Measurements from ENCODE around the gene WDTC1.
"Not testable (repeated sequence)": the region's sequence is repeated elsewhere in the genome, so short reads cannot be mapped to it uniquely, and the experiment has no call there.

WDTC1 gene

DNA sequence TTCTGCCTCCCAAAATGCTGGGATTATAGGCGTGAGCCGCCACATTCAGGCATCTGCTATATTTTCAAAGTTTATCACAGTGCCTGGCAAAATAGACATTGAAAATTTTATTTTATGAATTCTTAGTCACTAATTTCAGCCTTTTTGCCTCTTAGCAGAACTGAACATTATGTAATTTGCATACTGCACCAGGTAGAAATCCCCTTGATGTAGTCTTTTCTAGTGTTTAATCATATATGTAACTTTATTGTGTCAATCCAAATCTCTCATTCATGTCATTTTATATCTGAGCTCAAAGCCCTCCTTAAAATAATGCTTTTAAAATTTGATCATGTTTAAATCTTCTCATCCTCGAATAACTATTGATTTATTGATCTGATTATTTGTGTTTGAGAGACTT is 19.2 kb downstream of the WDTC1 start:
- DNase-seq (ENCODE audit: low read depth): no peak

DNA sequence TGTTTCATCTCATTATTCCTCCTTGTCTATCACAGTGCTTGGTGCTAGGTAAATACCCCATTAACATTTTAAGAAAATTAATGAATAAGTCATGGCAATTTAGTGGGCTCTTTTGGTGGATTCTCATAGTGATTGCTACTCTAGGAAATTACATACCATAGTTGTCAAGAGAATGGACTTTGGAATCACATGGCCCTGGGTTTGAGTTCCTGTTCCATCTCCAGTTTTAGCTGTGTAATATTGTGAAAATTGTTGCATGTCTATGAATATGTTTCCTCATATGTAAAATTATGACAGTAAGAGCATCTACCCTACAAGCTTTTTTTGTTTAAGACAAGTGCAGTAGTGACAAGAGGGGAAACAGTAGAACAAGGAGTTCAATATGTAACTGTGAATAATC is 20.7 kb downstream of the WDTC1 start:
- DNase-seq (ENCODE audit: low read depth): no peak

DNA sequence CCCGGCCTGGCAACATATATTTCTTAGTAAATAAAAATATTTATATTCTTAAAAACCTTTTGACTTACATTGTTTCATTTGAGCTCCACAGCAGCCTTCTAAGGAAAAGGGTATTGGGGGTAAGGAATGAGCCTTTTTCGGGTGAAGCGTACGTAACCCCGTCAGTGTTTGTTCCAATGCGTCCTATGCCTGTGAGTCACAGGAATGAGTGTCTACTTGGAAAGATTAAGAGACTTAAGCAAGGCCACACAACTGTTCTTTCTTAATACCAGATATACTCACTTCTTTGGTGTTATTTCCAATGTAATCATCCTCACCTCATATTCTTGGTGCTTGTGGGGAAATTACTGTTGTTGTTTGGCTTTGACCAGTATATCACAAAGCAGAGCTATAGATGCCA is 22.7 kb downstream of the WDTC1 start:
- DNase-seq (ENCODE audit: low read depth): no peak

DNA sequence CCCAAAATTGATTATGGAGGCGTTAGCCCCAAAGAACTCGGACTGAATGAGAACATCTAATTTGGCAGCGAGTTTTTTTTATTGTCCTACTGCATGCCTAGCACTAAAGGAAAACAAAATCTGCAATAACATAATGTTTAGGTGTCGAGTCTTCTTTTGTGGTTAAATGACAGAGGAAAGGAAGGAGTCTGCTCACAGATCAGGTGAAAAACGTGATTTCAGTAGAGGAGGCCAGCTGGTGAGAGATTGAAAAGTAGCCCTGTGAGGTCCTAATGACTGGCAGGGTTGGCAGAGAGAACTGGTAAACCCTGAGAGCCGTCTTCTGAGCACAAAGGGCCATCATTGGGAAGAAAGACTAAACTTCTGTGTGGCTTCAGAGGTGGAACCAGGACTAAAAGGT is 24.2 kb downstream of the WDTC1 start:
- DNase-seq (ENCODE audit: low read depth): no peak

DNA sequence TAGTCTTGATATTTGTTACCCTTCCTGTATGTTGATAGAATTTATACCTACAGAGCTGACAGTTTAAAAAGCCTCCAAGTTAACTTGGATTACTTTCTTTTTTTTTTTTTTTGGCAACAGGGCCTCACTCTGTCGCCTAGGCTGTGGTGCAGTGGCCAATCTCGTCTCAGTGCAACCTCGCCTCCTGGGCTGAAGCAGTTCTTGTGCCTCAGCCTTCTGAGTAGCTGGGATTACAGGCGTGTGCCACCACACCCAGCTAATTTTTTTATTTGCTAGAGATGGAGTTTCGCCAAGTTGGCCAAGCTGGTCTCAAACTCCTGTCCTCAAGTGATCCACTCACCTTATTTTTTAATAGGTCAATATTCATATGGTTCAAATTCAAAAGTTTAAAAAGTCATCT is 32.7 kb downstream of the WDTC1 start:
- no peak for DNase-seq (ENCODE audit: low read depth)

DNA sequence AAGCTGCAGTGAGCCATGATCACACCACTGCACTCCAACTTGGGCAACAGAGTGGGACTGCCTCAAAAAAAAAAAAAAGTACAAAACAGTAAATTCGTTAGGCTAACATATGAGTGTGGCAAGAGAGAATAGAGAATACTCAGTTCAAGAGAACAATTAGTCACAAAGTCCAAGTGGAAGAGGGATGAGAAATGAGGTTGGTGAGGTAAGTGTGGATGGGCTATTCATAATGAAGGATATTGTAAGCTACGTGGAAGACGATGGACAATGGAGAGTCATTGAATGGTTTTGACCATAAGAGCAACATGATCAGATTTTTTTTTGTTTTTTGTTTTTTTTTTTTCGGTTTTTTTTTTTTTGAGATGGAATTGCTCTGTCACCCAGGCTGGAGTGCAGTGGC is 34.8 kb downstream of the WDTC1 start:
- DNase-seq (ENCODE audit: low read depth): no peak

DNA sequence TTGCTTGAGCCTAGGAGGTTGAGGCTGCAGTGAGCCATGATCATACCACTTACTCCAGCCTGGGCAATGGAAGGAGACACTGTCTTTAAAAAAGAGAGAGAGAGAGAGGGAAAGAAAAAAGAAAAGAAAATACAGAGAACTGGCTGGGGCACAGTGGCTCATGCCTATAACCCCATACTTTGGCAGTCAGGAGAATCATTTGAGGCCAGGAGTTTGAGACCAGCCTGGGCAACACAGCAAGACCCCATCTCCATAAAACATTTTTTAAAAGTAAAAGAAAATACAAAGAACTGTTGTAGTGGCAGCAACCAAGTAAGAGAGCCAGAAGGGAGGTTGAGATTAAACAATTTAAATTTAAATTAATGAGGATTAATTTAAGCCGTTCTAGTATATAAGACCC is 39.8 kb downstream of the WDTC1 start:
- DNase-seq (ENCODE audit: low read depth): no peak

DNA sequence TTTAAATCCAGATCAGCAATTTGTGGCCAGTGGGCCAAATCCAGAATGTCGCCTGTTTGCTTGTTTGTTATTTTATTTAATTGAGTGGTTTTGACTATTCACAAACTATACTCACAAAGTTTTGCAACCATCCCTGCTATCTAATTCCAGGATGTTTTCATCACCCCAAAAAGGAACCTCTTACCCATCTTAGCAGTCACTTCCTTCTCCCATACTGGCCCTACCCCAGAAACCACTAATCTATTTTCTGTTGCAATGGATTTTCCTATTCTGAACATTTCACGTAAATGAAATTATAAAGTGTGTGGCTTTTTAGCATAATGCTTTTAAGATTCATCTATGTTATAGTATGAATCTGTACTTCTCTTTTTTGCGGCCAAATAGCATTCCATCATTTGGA is 41.3 kb downstream of the WDTC1 start:
- no peak for DNase-seq (ENCODE audit: low read depth)

DNA sequence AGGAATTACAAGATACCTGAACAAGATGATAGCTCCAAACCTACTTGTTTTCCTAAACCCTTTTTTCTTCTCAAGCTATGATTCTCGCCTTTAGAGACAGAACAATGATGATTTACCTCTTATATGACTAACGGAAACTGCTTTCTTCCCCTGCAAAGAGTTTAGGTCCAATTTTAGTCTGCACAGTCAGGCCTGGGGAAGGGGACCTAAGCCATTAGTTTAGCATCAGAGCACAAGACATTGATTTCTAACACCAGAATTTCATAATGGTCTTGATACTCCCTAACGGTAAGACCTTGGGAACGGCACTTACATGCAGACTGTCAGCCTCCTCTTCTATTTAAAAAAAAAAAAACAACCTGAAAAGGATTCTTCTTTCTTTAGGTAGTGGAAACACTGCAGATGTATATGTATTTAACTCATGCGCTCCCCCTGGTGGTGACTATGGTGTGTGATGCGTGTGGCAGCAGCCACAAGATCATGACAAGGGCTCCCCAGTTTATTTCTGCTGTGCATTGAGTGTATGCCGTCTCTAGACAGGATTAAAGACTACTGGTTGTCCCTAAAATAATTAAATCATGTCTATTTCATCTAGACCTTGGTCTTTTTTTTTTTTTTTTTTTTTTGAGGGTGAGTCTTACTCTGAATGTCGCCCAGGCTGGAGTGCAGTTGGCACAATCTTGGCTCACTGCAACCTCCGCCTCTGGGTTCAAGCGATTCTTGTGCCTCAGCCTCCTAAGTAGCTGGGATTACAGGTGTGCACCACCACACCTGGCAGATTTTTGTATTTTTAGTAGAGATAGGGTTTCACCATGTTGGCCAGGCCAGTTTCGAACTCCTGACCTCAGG is 50.2 kb downstream of the WDTC1 start:
- DNase-seq (ENCODE audit: low read depth): peak; percentile 92

DNA sequence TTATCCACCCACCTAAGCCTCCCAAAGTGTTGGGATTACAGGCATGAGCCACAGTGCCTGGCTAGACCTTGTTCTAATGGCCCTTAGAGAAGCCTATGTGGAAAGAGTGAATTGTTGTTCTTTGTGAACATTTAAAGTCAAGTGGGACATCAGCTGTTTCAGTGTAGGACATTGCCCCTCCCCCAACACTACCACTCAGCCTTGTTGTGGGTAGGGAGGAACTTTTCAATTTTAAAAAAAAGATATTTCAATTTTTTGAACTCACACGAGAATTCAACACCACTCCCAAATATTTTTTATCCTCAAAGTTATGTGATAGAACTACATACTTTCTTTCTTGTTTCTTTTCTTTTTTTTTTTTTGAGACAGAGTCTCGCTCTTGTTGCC is 50.8 kb downstream of the WDTC1 start:
- DNase-seq (ENCODE audit: low read depth): no peak

DNA sequence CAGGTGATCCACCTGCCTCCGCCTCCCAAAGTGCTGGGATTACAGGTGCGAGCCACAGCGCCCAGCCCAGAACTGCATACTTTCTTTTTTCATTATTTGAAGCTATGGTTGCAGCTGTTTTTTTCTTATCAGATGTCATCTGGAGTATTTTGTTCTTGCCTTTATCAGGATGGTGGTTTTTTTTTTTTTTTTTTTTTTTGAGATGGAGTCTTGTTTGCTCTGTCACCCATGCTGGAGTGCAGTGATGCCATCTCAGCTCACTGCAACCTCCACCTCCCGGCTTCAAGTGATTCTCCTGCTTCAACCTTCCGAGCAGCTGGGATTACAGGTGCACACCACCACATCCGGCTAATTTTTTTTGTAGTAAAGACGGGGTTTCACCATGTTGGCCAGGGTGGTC is 51.4 kb downstream of the WDTC1 start:
- not testable (repeated sequence) for DNase-seq (ENCODE audit: low read depth)

DNA sequence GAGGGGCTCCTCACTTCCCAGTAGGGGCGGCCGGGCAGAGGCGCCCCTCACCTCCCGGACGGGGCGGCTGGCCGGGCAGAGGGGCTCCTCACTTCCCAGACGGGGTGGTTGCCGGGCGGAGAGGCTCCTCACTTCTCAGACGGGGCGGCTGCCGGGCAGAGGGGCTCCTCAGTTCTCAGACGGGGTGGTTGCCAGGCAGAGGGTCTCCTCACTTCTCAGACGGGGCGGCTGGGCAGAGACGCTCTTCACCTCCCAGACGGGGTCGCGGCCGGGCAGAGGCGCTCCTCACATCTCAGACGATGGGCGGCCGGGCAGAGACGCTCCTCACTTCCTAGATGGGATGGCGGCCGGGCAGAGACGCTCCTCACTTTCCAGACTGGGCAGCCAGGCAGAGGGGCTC is 54.7 kb downstream of the WDTC1 start:
- not testable (repeated sequence) for DNase-seq (ENCODE audit: low read depth)

DNA sequence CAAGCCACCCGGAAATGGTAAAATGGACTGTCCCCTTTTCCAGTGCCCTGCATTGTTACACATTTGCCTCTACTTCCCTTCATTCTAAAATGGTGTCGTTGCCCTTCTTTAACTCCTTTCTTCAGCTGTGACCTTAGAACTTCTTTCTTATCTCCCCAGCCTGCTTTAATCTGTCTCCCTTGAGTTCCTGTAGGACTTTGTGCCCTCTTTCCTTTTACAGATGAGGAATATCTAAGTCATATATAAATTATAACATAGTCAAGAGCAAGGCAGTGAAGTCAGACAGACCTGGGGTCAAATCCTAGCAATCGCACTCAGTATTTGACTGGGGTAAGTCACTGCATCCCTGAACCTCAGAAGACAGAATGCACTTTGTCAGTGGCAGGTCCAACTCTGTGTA is 56.1 kb downstream of the WDTC1 start:
- no peak for DNase-seq (ENCODE audit: low read depth)

DNA sequence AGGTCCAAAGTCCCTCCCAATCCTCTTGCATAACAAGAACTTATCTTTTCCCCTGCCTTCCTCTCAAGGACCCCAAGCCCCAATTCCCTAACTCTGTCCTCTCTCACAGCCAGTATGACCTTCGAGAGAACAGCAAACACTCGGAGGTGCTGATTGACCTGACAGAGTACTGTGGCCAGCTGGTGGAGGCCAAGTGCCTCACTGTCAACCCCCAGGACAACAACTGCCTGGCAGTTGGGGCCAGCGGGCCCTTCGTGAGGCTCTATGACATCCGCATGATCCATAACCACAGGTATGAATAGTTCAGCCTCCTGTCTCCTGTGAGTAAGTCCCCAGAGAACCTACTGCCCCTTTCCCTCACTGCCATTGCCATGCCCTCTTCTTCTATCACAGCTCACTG is 57.7 kb downstream of the WDTC1 start:
- DNase-seq (ENCODE audit: low read depth): no peak

DNA sequence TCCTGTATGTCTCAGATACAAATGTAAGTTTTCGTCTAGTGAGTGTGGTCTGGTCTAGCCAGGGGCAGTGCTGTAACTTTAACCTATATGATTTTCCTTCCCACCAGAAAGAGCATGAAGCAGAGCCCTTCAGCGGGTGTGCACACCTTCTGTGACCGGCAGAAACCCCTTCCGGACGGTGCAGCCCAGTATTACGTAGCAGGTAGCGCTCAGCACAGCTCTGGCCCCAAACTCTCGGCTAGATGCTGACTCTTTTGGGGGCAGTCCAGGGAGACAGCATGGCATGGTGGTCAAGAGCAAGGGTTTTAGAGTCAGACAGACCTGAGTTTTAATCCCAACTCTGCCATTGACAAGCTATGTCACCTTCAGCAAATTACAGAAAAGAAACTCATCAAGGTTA is 59.5 kb downstream of the WDTC1 start:
- DNase-seq (ENCODE audit: low read depth): no peak

DNA sequence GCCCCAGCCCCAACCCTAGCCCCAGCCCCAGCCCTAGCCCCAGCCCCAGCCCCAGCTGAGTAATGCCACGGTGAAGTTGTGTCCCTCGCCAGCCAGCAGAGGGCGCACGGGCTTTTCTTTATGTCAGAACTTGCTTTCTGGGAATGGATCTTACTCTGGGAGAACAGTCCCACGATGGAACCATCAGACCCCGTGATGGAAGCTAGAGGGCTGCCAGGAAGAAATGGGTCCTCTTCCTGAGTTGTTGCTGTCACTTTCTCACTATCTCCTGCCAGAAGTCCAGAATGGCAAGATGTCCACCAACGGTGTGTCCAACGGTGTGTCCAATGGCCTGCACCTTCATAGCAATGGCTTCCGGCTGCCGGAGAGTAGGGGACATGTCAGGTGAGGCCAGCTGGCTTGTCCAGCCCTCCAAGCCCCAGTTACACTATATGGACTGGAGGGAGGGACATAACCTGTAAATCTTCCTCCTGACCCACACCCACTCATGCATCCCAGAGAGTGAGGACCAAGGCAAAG is 62.4 kb downstream of the WDTC1 start:
- peak; percentile 77 for DNase-seq (ENCODE audit: low read depth)

DNA sequence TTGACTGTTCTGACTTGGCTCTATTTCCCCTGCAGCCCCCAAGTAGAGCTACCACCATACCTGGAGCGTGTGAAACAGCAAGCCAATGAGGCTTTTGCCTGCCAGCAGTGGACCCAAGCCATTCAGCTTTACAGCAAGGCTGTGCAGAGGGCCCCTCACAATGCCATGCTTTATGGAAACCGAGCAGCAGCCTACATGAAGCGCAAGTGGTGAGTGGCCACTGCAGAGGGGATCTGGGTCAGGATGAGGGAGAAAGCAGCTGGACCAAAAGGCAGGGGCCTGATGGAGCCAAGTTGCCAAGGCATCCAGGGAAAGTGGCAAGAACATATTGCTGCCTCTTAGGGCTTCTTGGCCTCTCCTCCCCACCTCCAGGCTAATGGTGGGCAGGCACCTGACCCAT is 63.5 kb downstream of the WDTC1 start:
- DNase-seq (ENCODE audit: low read depth): no peak

DNA sequence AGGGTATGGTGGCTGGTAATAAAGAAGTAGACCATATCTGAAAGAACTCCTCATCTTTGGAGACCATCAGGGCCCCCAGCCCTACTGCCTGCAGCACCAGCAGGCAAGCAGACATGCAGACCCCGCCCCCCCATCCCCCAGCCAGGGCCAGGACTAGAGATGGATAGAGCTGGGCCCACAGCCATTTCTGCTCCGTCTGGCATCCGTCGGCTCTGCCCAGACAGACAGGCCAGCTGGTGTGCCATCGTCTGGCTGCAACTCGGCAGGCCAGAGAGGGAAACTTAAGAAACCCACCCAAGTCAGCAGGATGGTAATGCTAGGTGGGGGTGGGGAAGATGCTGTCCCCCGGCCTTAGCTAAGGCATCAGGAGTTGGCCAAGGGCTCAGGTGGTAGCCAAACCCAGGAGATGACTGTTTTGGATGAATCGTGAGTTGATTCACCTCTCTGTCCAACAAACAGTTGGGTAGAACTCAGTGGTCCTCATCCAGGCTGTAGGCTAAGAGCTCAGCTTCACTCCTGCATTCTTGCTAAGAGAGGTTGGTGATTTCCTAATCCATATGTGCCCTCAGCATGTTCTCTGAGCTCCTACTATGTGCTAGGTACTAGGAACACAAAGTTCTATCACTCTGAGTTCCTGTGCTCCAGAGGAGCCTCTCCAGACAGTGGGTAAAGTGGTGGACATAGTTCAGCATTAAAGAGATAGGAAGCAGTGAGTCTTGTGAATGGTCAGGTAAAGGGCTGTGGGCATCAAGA is 64.4 kb downstream of the WDTC1 start:
- DNase-seq (ENCODE audit: low read depth): no peak

DNA sequence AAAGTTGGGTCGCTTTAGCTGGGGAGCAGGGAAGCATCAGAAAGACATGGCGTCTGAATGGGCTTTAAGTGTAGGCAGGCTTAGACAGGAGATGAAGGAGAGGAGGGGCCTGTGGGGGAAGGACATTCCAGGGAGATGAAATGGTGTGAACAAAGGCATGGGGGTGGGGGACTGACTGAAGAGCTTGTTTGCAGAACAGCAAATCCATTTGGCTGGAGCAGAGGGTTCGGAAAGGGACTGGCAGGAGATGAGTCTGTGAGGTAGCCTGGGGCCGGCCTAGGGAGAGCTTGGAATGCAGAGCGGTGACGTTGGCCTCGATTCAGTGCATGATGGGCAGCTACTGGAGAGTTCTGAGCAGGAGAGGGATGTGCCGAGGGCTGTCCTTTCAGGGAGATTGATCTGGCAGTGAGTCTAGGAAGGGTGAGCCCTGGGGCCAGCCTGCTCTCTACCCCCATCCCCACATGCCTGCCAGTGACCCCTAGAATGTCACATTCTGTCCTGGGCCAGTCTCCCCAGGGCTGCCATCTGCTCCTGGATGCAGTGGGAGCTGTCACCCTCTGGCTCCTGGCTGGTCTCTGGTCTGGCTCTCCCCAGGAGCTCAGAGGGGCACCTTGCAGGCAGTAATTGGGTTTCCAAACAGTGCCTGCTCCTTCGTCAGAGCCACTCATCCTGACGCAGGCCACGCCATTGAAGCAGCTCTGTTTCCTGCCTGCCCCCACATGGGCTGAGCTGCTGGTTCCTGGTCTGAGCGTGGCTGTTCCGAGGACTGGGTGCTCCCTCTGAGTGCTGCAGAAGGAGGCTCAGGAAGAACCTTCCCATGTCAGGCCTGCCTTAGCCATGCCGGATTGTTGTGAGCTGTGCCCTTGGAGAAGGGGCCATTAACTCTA is 65.2 kb downstream of the WDTC1 start:
- no peak for DNase-seq (ENCODE audit: low read depth)

DNA sequence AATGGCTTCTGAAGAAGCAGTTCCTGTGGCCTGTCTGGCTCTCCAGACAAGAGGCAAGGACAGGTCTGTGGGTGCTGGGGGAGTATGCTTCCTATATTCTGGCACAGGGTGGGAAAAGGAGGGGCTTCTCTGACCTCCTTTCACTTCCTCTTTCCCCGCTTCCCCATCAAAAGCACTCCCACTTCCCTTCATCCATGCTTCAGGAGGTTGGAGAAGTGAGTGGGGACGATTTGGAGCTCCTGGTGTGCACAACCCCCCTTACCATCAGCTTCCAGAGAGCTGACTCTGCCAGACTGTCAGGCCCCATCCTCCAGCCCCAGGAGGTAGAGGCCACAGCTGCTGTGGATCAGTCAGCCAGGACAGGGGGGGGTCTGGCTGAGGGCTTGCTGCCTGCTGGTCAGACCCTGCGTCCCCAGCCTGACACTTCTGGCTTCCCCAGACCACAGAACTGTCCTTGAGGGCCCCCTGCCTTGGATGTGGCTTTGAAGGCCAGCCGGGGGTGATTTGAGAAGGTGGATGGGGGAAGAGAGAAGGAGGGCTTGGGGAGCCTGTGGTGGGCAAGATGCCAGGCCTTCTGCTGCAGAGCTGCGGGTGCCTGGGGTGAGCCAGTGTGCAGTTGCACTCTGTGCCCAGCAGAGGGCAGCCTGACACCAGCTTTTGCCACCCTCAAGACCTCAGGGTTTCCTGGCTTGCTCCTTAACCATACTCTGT is 66.1 kb downstream of the WDTC1 start:
- DNase-seq (ENCODE audit: low read depth): peak; percentile 69

DNA sequence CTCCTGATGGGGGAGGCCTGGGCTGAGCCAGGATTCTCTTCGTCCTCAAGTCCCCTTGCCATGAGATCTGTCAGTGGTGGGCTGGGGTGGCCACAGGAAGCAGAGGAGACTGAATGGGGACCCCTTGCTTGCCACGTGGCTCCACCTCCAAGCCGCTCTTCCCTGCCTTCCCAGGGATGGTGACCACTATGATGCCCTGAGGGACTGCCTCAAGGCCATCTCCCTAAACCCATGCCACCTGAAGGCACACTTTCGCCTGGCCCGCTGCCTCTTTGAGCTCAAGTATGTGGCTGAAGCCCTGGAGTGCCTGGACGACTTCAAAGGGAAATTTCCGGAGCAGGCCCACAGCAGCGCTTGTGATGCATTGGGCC is 66.6 kb downstream of the WDTC1 start:
- DNase-seq (ENCODE audit: low read depth): no peak
